ENCODE results near the gene FAM89B.

FAM89B gene

GRCh38 chr11:65609229-65609628 lies 36.9 kb downstream of the FAM89B start:
- no peaks in the 10 kb centered on the region for H3K27me3 Mint-ChIP-seq
- no peaks in the 10 kb centered on the region for H3K9me3 Mint-ChIP-seq
- peaks cover 85% of the 10 kb centered on the region for H3K36me3 Mint-ChIP-seq (ENCODE audit: low read depth)
- H3K4me1 Mint-ChIP-seq (ENCODE audit: low read depth), result peaks cover 47% of the 10 kb centered on the region
- DNase-seq, result no peak
- H3K4me3 Mint-ChIP-seq, result no peak overlapping the region
- peak overlapping the region; percentile 91 for H3K27ac Mint-ChIP-seq

GRCh38 chr11:65609665-65610064 lies 37.3 kb downstream of the FAM89B start:
- Mint-ChIP-seq H3K4me3 (peak overlapping the region; percentile 20), H3K9me3 (no peaks in the 10 kb centered on the region), H3K4me1 (ENCODE audit: low read depth) (peaks cover 47% of the 10 kb centered on the region), H3K27ac (peak overlapping the region; percentile 91), H3K36me3 (ENCODE audit: low read depth) (peaks cover 84% of the 10 kb centered on the region), H3K27me3 (no peaks in the 10 kb centered on the region)
- DNase-seq, result no peak

DNA sequence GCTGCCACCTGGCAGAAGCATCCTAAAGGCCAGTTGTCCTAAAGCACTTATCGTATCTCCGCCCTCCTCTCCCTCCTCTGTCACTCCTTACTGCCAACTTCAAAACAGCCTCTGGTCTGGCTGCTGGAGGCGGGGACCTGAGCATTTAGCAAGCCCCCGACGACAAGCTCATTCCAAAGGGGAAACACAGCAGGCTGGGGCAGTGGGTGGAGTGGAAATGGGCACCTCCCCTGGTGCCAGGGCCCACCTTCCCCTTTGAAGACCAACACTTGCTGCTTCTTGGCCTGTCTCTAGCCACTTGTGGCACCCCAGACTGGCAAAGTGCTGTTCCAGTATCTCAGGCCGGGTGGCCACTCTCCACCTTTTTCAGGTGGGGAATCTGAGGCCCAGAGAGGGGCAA lies 38.1 kb downstream of the FAM89B start:
- H3K36me3 Mint-ChIP-seq (ENCODE audit: low read depth), result peaks cover 81% of the 10 kb centered on the region

DNA sequence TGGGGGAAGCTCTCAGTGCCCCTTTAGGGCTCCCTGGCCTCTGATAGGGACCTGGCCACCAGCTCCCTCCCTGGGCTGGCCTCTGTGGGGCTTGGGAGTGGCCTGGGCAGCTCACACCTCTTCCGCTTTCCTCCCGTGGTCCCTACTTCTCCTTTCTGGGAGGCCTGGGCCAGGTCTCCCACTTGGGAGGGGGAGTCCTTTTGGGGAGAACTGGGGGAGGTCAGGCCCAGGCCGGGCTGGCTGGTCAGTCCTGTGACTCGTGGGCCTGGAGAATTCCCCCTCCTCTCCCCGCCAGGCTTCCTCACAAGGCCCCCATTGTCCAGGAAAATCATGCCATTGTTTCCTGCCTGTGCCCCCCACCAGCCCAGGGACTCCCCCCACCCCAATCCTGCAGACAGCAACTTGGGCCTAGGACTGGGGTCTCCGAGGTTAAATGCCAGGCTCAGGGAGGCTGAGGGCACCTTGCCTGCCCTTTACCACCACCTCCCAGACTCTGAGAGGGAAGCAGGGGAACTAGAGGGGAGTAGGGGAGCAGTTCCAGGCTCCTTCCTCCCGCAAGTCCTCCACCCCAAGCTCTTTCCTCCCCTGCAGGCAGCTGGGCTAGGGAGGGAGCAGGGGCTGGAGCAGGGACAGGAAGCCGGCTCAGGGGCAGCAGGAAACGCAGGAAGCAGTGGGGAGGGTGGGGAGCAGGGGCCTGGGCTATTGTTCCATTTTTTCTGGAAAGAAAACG lies 38.9 kb downstream of the FAM89B start:
- Mint-ChIP-seq H3K4me3 (peak overlapping the region; percentile 96), H3K27ac (peak overlapping the region; percentile 91), H3K9me3 (no peaks in the 10 kb centered on the region), H3K27me3 (no peaks in the 10 kb centered on the region), H3K4me1 (ENCODE audit: low read depth) (peaks cover 47% of the 10 kb centered on the region), H3K36me3 (ENCODE audit: low read depth) (peaks cover 76% of the 10 kb centered on the region)
- DNase-seq, result no peak

More for the DNA sequence above, 38.1 kb downstream of the FAM89B start:
- Mint-ChIP-seq H3K27ac (peak overlapping the region; percentile 91), H3K9me3 (no peaks in the 10 kb centered on the region), H3K4me3 (peak overlapping the region; percentile 96), H3K27me3 (no peaks in the 10 kb centered on the region), H3K4me1 (ENCODE audit: low read depth) (peaks cover 47% of the 10 kb centered on the region)
- no peak for DNase-seq

DNA sequence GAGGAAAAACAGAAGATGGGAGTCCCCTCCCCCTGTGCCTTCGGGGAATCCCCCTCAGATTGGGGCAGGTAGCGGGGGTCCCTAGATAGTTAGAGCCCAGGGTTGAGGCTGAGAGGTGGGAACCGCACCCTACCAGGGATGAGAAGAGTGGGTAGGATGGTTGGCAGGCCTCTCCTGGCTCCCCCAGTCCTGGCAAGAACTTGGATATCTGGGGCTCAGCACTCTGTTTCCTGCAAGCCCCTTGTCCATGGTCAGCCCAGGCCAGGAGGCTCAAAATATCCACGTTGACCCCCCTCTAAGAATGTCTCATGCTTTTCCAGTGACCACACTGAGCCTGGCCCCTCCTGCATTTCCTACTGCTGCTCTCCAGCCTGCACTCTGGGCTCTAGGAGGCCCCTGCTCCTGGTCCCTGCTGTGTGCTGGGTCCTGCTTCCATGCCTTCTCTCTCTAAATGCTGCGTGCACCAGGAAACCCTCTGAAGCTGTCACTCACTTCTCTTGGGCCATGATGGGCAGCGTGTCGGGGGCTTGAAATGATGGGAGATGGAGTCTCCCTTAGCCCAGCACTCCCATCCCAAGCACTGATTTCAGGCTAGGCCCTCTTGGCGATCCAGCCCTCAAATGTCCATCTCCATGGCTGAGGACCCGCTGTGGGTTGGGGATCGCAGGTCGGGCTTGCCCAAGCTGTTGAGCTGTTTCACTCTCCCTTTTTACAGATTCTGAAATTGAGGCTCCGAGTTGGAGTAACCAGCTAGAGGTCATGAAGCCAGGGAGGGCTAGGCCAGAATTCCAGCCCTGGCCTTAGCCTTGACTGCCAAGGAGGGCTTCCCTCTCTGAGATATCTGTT lies 39.6 kb downstream of the FAM89B start:
- H3K9me3 Mint-ChIP-seq, result no peaks in the 10 kb centered on the region
- H3K27ac Mint-ChIP-seq, result peak overlapping the region; percentile 91
- H3K36me3 Mint-ChIP-seq (ENCODE audit: low read depth), result peaks cover 76% of the 10 kb centered on the region
- DNase-seq, result no peak
- H3K4me1 Mint-ChIP-seq (ENCODE audit: low read depth), result peaks cover 53% of the 10 kb centered on the region
- H3K27me3 Mint-ChIP-seq, result no peaks in the 10 kb centered on the region
- H3K4me3 Mint-ChIP-seq, result peak overlapping the region; percentile 96

GRCh38 chr11:65612691-65613090 lies 40.4 kb downstream of the FAM89B start:
- Mint-ChIP-seq H3K4me1 (ENCODE audit: low read depth) (peaks cover 58% of the 10 kb centered on the region), H3K4me3 (peak overlapping the region; percentile 96), H3K27ac (peak overlapping the region; percentile 91), H3K9me3 (no peaks in the 10 kb centered on the region), H3K27me3 (no peaks in the 10 kb centered on the region), H3K36me3 (ENCODE audit: low read depth) (peaks cover 80% of the 10 kb centered on the region)
- DNase-seq, result no peak

DNA sequence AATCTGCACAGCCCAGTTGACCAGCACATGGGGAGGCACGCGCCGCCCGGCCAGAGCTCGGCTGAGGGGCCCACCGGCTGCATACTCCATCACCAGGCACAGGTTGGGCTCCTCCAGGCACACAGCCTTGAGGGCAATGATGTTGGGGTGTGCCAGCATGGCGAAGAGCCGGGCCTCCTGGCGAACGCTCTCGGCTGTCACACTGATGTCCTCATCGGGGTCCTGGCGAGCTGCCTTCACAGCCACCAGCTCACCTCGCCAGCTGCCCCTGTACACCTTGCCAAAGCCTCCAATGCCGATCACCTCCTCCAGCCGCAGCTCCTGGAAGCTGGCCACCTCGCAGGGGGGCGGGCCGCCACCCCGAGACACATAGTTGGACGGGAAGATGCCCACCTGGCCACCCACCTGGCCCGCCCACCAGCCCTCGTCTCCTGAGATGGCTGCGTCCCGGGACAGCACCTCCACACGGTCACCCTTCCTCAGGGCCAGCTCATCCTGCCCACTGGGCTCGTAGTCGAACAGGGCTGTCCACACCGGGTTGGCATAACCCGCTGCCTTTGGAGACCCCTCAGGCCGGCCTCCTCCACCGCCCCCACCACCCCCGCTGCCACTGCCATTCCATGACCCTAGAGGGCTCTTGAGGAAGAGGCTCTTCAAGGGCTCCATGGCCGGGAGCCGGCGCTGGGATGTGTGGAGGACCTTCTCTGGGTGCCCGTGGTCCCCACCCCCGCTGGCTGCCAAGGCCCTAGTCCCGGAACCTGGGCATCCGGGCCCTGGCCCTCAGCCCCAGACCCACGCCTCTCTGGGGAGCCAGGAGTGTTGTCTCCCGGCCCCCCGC lies 41.0 kb downstream of the FAM89B start:
- Mint-ChIP-seq H3K9me3 (no peaks in the 10 kb centered on the region), H3K36me3 (ENCODE audit: low read depth) (peaks cover 80% of the 10 kb centered on the region), H3K4me3 (peak overlapping the region; percentile 96), H3K4me1 (ENCODE audit: low read depth) (peaks cover 60% of the 10 kb centered on the region), H3K27me3 (no peaks in the 10 kb centered on the region), H3K27ac (peak overlapping the region; percentile 91)
- no peak for DNase-seq

- Mint-ChIP-seq H3K27me3 (no peaks in the 10 kb centered on the region), H3K27ac (peak within 1 kb of the TSS; percentile 98), H3K4me3 (peak within 1 kb of the TSS; percentile 96), H3K9me3 (no peaks in the 10 kb centered on the region), H3K36me3 (ENCODE audit: low read depth) (peaks cover 79% of the 10 kb centered on the region), H3K4me1 (ENCODE audit: low read depth) (peaks cover 51% of the 10 kb centered on the region)
- DNase-seq, result peak; percentile 99
Observed at GRCh38 chr11:65615229-65615949, 43.1 kb downstream of the FAM89B start, which contains the start of gene PCNX3. Gene PCNX3, plus strand, starts transcription at chr11:65615776. Its CDS starts 536 bp downstream, at chr11:65616312.

GRCh38 chr11:65615950-65616574 lies 43.7 kb downstream of the FAM89B start:
- H3K4me1 Mint-ChIP-seq (ENCODE audit: low read depth), result peaks cover 46% of the 10 kb centered on the region
- H3K4me3 Mint-ChIP-seq, result peak overlapping the region; percentile 96
- peak overlapping the region; percentile 98 for H3K27ac Mint-ChIP-seq
- no peaks in the 10 kb centered on the region for H3K27me3 Mint-ChIP-seq
- peaks cover 79% of the 10 kb centered on the region for H3K36me3 Mint-ChIP-seq (ENCODE audit: low read depth)
- no peak for DNase-seq
- H3K9me3 Mint-ChIP-seq, result no peaks in the 10 kb centered on the region

DNA sequence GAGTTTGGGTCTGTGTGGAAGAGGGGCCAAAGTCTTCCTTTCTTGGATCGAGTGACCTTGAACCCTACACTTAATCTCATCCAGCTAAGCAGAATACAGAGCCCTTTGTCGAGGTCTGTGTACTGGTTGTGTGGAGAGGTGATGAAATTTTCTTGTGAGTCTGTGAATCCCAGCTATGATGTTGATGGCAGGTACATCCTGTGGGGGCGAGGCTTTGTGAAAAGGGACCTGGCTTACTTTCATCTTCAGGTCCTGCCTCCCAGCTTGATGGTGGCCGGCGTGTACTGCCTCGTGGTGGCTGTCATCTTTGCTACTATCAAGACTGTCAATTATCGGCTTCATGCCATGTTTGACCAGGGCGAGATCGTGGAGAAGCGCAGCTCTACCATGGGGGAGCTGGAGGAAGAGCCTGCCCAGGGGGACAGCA lies 44.2 kb downstream of the FAM89B start:
- no peaks in the 10 kb centered on the region for H3K27me3 Mint-ChIP-seq
- DNase-seq, result no peak

GRCh38 chr11:65617136-65617850 lies 45.0 kb downstream of the FAM89B start:
- peaks cover 36% of the 10 kb centered on the region for H3K4me1 Mint-ChIP-seq (ENCODE audit: low read depth)
- no peak for DNase-seq
- H3K27ac Mint-ChIP-seq, result peak overlapping the region; percentile 95
- peak overlapping the region; percentile 94 for H3K4me3 Mint-ChIP-seq
- H3K9me3 Mint-ChIP-seq, result no peaks in the 10 kb centered on the region
- H3K27me3 Mint-ChIP-seq, result no peaks in the 10 kb centered on the region
- H3K36me3 Mint-ChIP-seq (ENCODE audit: low read depth), result peaks cover 83% of the 10 kb centered on the region

More for the DNA sequence above, 44.2 kb downstream of the FAM89B start:
- Mint-ChIP-seq H3K4me1 (ENCODE audit: low read depth) (peaks cover 42% of the 10 kb centered on the region), H3K9me3 (no peaks in the 10 kb centered on the region), H3K4me3 (peak overlapping the region; percentile 94), H3K36me3 (ENCODE audit: low read depth) (peaks cover 82% of the 10 kb centered on the region), H3K27ac (peak overlapping the region; percentile 95)

DNA sequence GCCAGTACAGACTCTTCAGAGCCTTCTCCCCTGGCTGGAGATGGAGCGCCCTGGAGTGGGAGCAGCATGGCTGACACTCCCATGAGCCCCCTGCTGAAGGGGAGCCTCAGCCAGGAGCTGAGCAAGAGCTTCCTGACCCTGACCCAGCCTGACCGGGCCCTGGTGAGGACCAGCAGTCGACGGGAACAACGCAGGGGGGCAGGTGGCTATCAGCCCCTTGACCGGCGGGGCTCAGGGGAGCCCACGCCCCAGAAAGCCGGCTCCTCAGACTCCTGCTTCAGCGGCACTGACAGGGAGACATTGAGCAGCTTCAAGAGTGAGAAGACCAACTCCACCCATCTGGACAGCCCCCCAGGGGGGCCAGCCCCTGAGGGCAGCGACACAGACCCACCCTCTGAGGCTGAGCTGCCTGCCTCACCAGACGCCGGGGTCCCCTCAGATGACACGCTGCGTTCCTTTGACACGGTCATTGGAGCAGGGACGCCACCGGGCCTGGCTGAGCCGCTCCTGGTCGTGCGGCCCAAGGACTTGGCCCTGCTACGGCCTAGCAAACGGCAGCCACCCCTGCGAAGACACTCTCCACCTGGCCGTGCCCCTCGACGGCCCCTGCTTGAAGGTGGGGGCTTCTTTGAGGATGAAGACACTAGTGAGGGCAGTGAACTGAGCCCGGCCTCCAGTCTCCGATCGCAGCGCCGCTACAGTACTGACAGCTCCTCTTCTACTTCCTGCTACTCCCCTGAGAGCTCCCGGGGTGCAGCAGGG lies 45.8 kb downstream of the FAM89B start:
- H3K27ac Mint-ChIP-seq, result peak overlapping the region; percentile 95
- peaks cover 83% of the 10 kb centered on the region for H3K36me3 Mint-ChIP-seq (ENCODE audit: low read depth)
- DNase-seq, result no peak
- peaks cover 27% of the 10 kb centered on the region for H3K4me1 Mint-ChIP-seq (ENCODE audit: low read depth)
- H3K27me3 Mint-ChIP-seq, result no peaks in the 10 kb centered on the region
- no peaks in the 10 kb centered on the region for H3K9me3 Mint-ChIP-seq
- peak overlapping the region; percentile 94 for H3K4me3 Mint-ChIP-seq

Measured in activated T-cell treated with anti-CD3 and anti-CD28 coated beads, Interleukin-2, amount 50 U/mL, for 24 hours (primary cell).